Measurements from ENCODE around the gene FAM20C.

Gene FAM20C

DNA sequence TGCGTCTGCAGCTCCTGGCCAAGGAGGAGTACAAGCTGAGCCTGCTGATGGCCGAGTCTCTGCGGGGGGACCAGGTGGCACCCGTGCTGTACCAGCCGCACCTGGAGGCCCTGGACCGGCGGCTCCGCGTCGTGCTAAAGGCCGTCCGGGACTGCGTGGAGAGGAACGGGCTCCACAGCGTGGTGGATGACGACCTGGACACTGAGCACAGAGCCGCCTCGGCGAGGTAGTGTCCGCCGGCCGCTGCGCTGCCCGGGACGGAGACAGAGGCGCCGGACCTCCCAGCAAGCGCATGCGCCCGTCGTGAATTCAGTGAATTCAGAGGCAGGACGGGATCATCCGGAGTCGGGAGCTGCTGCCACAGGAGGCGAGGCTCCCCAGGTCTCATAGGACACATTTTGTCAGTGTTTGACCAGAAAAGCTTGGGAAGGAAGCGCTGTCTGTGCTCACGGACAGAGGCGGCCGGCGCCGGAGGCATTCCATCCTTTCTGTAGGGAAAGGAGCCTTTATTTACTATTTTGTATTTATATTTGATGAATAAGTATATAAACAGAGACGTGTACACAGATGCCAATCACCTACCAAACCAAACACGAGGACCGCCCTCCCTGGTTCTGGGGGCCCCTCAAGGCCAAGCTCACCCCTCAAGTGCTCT lies 67.5 kb downstream of the FAM20C start:
- no peak for DNase-seq (ENCODE audit: low spot score)

DNA sequence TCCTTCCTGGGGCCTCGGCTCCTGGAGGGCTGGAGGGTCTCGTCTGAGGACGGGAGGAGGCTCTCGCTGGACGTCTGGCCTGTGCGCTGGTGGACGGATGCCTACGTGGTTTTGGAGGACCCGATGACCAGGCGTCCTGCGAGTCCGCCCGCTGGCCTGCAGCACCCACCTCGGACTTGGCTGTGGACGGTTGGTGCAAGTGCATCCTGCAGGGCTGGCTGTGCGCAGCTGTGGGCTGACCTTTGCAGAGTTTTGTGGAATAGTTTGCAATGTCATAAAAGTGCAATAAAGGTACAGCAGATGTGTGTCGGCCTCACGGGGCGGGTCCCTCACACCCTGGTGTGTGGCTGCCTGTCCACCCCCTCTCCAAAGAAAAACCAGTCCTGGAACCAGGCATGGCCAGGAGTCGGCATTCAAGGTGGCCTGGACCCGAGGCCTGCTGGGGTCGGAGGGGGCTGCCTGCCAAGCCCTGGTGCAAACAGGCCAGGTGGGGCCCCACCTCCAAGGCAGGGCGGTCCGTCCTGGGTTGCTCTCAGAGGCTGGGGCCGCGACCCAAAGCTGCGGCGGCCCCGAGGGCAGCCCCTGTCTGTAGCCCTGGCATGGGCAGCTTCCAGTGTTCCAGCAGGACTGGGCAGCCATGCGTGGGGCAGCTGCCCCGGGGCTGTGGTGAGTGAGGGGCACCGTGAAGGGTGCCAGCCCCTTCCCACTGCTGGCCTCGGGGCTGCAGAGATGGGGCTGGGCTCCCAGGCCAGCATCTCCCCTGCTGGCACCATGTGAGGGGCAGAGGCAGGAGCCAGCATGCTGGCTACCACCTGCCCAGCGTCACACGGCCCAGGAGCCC lies 68.3 kb downstream of the FAM20C start:
- DNase-seq (ENCODE audit: low spot score) = no peak

DNA sequence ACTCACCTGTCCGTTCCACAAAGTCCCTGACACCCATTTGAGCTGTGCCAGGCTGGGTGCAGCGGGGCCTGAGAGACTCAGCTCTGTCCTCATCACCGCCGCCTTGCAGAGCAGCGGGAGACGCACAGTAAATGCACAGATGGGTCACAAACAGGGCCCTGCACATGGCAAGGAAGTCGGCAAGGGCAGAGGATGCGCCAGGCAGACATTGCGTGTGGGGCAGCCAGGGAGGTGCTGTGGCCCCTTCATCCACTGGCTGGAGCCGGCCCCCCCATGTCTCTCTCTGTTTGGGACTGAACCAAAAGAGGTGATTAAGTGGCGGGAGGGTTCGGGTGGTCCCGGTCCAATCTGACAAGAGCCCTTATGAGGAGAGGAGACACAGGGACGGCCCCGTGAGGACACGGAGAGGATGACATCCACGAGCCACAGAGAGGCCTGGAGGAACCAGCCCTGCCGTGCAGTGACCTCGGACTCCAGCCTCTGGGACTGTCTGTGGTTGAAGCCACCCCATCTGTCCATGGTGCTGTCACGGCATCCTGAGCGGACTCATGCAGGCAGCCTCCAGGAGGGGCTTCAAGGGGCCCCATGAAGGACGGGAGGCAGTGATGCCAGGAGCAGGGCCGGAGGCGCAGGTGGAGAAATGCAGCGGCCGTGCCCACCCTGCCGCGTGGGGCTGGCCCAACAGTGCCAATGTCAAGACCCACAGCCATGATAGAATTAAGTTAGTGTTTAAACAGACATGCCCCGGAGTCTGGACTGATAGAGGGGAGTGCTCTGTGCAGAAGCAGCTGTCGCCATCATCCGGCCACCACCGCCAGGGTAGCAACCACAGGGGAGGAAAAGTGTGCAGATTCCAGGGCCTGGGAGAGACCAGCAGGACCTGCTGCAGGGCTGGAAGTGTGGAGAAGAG lies 69.2 kb downstream of the FAM20C start:
- no peak for DNase-seq (ENCODE audit: low spot score)

DNA sequence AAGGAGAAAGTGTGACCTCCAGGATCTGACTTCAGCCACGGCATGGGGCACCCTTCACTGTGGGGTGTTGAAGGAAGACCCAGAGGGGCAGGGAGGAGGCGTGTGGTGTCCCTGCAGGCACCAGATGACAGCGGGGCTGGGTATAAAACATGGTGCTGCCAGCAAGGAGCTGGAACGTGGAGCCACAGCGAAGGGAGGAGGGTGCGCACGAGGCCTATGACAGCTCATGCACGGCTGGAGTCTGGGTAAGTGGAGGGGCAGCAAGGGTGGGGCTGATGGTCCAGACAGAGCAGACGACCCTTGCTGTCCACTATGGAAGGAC lies 69.8 kb downstream of the FAM20C start:
- no peak for DNase-seq (ENCODE audit: low spot score)

DNA sequence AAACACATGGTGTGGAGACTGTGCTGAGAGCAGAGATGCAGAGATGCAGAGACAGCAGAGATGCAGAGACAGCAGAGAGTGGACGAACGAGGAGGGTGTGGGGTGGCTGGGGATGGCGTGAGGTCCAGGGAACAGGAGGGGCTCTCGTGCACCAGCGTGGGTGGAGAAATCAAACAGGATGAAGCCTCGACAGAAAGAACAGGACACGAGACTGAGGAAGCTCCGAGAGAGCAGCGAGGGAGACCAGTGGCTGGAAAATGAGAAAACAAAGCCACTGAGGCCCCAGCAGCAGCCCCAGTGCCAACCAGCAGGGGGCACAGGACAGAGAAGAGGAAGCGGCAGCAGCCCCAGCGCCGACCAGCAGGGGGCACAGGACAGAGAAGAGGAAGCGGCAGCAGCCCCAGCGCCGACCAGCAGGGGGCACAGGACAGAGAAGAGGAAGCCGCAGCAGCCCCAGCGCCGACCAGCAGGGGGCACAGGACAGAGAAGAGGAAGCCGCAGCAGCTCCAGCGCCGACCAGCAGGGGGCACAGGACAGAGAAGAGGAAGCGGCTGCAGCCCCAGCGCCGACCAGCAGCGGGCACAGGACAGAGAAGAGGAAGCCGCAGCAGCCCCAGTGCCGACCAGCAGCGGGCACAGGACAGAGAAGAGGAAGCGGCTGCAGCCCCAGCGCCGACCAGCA lies 70.4 kb downstream of the FAM20C start:
- peak; percentile 22 for DNase-seq (ENCODE audit: low spot score)

DNA sequence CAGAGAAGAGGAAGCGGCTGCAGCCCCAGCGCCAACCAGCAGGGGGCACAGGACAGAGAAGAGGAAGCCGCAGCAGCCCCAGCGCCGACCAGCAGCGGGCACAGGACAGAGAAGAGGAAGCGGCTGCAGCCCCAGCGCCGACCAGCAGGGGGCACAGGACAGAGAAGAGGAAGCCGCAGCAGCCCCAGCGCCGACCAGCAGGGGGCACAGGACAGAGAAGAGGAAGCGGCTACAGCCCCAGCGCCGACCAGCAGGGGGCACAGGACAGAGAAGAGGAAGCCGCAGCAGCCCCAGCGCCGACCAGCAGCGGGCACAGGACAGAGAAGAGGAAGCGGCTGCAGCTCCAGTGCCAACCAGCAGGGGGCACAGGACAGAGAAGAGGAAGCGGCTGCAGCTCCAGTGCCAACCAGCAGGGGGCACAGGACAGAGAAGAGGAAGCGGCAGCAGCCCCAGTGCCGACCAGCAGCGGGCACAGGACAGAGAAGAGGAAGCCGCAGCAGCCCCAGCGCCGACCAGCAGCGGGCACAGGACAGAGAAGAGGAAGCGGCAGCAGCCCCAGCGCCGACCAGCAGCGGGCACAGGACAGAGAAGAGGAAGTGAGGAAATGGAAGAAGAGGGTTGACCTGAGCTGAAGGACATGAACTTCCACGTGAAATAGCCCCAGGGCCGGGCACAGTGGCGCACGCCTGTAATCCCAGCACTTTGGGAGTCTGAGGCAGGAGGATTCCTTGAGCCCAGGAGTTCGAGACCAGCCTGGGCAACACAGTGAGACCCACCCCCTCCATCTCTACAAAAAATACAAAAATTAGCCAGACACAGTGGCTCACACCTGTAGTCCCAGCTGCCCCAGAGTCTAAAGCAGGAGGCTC lies 71.3 kb downstream of the FAM20C start:
- DNase-seq (ENCODE audit: low spot score) = peak; percentile 52

DNA sequence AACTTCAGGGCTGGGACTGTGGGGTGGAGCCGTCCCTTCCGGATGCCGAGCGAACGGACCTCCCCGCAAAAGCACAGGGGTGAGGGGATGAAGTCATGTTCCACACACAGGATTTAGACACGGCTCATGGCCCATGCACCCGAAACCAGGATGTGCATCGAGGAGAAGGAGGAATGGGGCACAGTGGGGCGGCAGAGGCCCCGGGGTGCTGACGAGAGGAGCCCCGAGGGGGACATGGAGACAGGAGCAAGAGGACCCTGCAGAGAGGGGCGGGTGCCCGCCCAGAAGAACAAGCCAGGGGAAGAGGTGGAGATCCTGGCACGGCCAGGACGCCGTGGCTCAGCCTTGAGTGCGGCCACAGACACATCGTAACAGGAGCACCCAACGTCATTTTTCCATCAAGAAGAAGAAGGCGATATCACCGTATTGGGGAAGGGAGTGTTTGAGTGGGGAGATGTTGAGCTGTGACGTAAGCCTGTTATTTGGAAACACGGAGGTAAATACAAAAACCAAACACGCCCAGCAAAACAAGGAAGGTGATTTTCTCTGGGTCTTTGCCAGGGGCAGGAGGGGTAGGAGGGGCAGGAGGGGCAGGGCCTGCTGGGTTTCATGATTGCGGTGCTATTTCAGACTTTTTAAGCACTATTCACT lies 72.3 kb downstream of the FAM20C start:
- no peak for DNase-seq (ENCODE audit: low spot score)

DNA sequence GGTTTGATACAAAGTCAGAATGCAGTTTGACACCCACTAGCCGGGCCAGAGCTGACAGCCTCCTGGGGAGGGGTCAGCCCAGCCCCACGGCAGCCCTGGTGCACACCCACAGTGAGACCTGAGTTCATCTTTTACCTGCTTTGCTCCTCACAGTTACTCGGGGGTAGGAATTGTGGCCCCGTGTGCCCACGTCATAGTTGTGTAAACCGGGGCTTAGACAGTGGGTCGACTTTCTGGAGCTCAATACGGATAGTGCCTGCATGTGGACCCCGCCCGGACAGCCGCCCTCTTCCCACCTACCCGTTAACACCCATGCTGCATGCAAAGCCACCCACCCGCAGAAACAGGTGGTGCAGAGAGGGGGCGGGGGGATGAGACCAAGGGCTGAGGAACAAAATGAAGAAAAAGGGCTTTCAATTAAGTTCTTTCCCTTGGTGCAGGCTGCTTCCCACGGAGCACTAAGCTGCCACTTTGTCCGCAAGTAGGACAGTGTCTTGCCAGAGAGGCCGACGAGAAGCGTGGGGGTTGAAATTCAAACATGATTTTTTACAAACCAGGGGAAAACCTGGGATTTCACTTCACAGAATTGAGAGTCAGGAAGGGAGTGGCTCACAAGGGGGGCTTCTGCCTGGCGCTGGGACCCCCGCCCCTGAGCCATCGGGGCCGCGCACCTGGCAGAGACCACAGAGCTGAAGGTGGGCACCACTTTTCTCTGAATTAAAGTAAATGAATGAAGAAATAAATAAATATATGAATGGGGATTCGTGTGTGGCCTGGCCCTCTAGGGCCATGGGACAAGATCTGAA lies 73.0 kb downstream of the FAM20C start:
- DNase-seq (ENCODE audit: low spot score) = no peak

DNA sequence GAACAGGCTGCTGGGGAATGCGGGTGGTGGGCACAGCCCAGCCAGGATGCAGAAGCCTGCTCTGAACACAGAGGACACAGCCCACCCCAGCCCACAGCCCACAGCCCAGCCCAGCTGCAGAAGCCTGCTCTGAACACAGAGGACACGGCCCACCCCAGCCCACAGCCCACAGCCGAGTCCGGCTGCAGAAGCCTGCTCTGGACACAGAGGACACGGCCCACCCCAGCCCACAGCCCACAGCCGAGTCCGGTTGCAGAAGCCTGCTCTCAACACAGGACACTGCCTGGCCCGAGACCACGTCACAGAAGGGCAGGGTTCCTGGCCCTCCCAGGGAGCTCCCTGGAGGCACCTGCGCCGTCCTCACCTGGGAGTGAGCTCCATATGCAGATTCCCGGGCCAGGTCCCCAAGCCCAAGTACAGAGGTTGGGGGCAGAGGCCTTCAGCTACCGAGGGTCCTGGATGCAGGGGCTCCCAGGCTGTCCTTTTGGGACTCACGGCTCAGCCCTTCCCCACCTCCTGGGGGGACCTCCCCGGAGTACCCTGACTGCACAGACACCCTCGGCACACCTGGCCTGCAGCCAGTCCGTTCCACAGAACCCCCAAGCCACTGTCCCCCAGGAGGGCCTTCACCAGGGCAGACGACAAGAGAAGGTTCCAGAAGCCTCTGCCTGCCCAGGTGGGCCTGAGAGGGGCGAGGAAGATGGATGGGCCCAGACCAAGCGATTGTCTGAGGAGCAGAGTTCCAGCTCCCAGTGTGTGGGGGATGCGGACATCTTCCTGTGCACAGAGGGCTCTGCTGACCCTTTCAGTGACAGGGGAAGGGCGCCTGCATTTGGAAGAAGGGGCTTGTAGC lies 73.9 kb downstream of the FAM20C start:
- no peak for DNase-seq (ENCODE audit: low spot score)

DNA sequence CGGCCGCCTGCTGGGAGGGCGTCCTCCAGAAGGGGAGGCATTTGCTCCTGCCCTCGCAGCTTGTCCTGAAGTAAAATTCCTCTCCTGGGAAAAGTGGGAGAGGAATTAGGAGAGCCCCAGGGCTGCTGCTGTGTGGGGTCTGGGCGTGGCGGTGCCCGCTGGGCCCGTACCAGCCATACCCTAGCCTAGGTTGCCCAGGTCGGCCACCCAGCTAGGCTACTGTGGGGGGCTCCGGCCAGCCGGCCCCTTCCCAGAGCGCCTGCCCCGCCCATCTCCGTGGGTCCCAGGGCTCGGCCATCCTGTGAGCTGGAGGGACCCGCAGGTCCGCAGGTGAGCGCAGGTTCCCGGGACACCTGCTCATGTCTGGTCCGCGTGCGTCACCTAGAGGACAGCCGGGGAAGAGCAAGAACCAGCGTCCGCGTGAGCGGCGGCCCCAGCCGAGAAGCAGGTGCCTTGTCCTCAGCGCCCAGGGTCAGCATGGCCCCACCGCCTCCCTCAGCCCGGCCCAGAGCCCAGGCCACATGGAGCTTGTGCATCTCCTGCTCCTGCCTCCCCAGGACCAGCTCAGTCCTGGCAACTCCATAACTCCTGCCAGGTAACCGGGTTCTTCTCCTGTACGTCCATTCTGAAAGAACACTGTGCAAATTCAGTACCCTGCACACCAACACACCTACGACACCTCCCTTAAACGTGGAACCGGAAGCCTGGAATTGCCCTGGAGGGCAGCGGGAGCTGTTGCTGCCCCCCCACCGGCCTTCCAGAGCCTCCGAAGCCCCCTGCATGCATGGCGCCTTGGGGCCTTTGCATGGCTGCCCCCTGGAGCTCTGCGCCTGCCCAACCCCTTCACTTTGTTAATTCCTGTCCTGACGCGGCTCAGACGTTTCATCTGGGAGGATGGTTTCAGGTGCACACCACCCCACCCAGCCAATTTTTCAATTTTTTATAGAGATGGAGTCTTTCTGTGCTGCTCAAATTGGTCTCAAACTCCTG lies 74.8 kb downstream of the FAM20C start:
- no peak for DNase-seq (ENCODE audit: low spot score)

DNA sequence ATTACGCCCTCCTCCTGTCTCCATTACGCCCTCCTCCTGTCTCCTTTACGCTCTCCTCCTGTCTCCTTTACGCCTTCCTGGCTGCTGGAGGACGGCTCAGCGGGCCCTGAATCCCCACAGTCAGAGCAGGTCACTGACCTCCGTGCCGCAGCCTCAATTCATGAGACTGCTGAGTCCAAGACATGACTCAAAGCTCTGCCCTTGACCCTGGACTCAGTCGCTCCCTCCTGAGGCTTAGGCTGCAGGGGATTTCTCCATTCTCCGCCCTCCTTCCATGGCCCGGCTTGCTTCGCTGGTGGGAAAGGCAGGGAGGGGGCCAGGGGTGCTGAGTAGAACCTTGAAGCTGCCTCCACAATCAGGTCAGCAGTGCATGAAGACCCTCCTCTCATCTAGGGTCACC lies 76.6 kb downstream of the FAM20C start:
- DNase-seq (ENCODE audit: low spot score) = no peak

DNA sequence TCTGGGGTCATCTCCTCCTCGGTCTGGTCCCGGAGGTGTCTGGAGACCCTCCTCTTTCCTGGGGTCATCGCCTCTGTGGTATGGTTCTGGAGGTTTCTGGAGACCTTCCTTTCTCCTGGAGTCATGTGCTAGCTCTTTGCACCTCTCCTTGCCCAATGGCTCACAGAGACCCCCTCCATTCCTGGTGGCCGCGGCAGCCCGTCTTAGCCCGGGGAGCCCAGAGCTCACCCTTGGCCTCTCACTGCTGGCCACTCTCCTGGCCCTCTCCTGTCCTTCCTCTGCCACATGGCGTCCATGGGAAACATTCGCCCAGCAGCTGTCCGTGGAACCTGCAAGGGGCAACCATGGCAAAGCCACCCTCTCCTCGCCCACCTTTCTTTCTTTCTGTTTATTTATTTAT lies 77.3 kb downstream of the FAM20C start:
- DNase-seq (ENCODE audit: low spot score) = no peak

DNA sequence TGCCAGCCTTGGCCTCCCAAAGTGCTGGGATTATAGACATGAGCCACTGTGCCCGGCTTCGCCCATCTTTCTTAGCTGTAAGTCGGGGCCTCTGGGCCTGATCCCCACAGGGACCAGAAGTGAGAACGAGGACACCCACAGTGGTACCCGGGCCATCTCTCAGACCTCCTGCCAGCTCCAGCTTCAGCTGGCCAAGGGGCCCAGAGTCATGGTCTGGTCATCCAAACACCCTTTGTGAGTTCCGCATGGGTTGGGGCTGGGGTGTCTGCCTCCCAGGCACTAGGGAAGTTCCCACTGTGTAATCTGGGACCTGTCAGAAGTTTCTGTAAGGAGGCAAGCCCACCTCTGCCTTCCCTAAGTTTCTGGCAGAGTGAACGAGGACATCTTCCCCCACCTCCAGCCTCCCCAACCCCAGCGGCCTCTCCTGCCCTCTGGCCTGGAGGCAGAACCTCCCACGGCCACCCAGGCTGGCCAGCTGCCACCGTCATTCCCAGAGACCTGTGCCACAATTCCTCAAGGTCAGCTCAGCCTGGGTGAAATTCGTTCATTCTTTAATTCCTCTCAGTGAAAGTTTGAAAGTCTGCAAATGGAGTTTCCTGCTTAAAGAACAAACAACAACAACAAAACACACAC lies 78.1 kb downstream of the FAM20C start:
- no peak for DNase-seq (ENCODE audit: low spot score)

DNA sequence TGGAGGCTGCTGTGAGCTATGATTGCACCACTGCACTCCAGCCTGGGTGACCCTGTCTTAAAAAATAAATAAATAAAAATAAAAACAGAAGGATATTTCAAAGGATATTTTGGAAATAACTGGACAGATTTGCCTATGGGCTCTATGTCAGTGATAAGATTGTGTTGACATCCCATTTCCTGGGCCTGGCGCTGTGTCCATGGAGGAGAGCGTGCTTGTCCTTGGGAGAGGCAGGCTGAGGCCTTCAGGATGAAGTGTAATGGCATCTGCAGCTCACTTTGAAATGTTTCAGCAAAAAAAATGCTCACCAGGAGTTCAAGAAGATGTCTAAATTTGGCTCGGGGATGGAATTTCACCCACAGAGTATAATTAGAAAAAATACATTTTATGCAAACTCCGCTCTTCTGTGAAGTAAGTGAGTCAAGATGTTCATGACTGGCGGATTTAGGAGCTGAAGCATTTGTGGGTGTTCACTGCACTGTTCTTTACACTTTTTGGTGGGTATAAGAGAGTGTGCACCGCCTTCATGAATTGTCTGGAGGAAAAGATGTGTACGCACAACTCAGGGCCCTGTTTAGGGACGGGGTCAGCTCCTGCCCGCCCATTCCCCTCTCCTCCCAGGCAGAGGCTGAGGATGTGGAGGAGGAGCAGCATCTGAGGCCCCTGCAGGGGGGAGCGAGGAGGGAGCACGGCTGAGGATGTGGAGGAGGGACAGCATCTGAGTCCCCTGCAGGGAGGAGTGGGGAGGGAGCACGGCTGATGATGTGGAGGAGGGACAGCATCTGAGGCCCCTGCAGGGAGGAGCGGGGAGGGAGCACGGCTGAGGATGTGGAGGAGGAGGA lies 79.1 kb downstream of the FAM20C start:
- no peak for DNase-seq (ENCODE audit: low spot score)

DNA sequence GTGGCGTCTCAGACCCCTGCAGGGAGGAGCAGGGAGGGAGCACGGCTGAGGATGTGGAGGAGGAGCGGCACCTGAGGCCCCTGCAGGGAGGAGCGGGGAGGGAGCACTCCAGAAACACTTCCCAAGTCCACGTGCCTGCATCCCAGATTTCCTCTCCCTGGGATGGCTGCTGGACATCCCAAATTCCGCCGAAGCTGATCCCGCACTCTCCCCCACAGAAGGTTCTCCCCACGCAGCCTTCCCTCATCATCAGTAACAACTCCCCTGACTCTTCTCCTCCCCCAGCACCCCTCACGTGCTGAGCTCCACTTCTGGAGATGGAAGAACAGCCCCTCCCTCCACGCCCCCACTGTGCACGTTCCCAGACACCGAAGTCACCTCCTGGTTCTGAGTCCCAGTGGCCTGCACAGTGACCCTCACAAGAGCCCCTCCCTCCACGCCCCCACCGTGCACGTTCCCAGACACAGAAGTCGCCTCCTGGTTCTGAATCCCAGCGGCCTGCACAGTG lies 79.8 kb downstream of the FAM20C start:
- no peak for DNase-seq (ENCODE audit: low spot score)

DNA sequence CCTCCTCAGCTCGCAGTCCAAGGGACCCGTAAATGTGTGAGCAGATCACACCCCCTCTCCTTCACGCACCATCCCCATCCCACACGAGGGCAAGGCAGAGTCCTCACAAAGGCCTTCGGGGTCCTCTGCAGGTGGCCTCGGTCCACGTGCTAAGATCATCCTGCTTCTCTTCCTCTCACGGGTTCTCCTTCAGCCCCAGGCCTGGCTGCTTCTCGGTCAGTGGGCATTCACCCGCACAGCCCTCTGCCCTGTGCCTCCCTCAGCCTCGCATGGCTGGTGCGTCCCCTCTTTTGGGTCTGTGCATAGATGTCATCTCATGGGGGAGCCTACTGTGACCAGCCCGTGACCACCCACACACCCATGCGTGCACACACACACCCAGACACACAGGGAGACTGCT lies 80.3 kb downstream of the FAM20C start:
- DNase-seq (ENCODE audit: low spot score) = no peak
